Breast epithelium (tissue), 3 donors: Measurements from ENCODE around the gene ELMOD3.

ENCODE experiments used
- CTCF ChIP-seq, 3 donors: fragments of 450-650 bp; IDR thresholded peaks; one replicate each; pipeline ENCODE4 v1.5.1; 2016 to 2017; ENCODE audit warnings: antibody characterized with exemption in 3 of 3, mild to moderate bottlenecking in 3 of 3, moderate library complexity in 3 of 3
- POLR2A ChIP-seq: fragments of 450-650 bp; IDR thresholded peaks from one replicate; pipeline ENCODE4 v1.6.1; 2016; ENCODE audit warnings: antibody characterized with exemption, mild to moderate bottlenecking, moderate library complexity
- POLR2AphosphoS5 ChIP-seq, 3 donors: sonication (generic); formaldehyde crosslinking; IDR thresholded peaks; one replicate each; pipeline ENCODE4 v1.6.1; 2017; ENCODE audit warnings: antibody characterized with exemption in 3 of 3

GRCh38 chr2:85326406-85327159 lies 28.0 kb upstream of the ELMOD3 start:
- no peak for TF ChIP-seq CTCF (IDR thresholded peaks at IDR 0.05)
- TF ChIP-seq POLR2A = no peak
- TF ChIP-seq POLR2AphosphoS5 (IDR thresholded peaks at IDR 0.05) = no peak
